H9 (cell line): Measurements from ENCODE around the gene SLC39A7. TPM values are rescaled to one million over a fixed set of nuclear protein-coding genes. Genes with fewer than 3 reads are reported as not detected.

Experiments
- DNase-seq: peaks from one replicate; pipeline ENCODE4 v3.0.0-alpha.2; 2017
- H2AFZ ChIP-seq: one replicate; pipeline ENCODE4 v1.6.1; 2013; ENCODE audit warnings: mild to moderate bottlenecking, low read length, control low read depth, moderate library complexity
- H2AK5ac ChIP-seq: 2 replicates; pipeline ENCODE4 v1.6.1; 2013; ENCODE audit warnings: low read length, control low read depth, mixed read lengths; ENCODE audit not compliant: insufficient read length
- H2BK120ac ChIP-seq: one replicate; pipeline ENCODE4 v1.6.1; 2013; ENCODE audit warnings: low read depth, mild to moderate bottlenecking, low read length, control low read depth, inconsistent platforms; ENCODE audit not compliant: poor library complexity, severe bottlenecking
- H2BK12ac ChIP-seq: 2 replicates; pipeline ENCODE4 v1.6.1; 2013; ENCODE audit warnings: low read length, control low read depth, mixed read lengths, low read depth; ENCODE audit not compliant: insufficient read length
- H2BK15ac ChIP-seq: 2 replicates; pipeline ENCODE4 v1.6.1; 2013; ENCODE audit warnings: low read depth, low read length, control low read depth
- H2BK20ac ChIP-seq: one replicate; pipeline ENCODE4 v1.6.1; 2013; ENCODE audit warnings: low read depth, mild to moderate bottlenecking, low read length, control low read depth, inconsistent platforms; ENCODE audit not compliant: poor library complexity, severe bottlenecking
- H2BK5ac ChIP-seq: 2 replicates; pipeline ENCODE4 v1.6.1; 2013; ENCODE audit warnings: low read length, control low read depth, mixed read lengths; ENCODE audit not compliant: insufficient read length
- H3K14ac ChIP-seq: 2 replicates; pipeline ENCODE4 v1.6.1; 2013; ENCODE audit warnings: low read length, control low read depth; ENCODE audit not compliant: insufficient read depth
- H3K18ac ChIP-seq: 2 replicates; pipeline ENCODE4 v1.6.1; 2013; ENCODE audit warnings: low read depth, mild to moderate bottlenecking, mixed read lengths, low read length, control low read depth; ENCODE audit not compliant: insufficient read length
- H3K23ac ChIP-seq: 2 replicates; pipeline ENCODE4 v1.6.1; 2013; ENCODE audit warnings: low read length, control low read depth, mixed read lengths, low read depth; ENCODE audit not compliant: insufficient read length
- H3K23me2 ChIP-seq: 2 replicates; pipeline ENCODE4 v1.6.1; 2013; ENCODE audit warnings: low read depth, mild to moderate bottlenecking, mixed read lengths, low read length, control low read depth; ENCODE audit not compliant: insufficient read length, poor library complexity, severe bottlenecking
- H3K27ac ChIP-seq: 2 replicates; pipeline ENCODE4 v1.5.1; 2013; ENCODE audit warnings: low read length, control low read depth, mixed read lengths, low read depth; ENCODE audit not compliant: insufficient read length
- H3K27me3 ChIP-seq: 2 replicates; pipeline ENCODE4 v1.6.1; 2013; ENCODE audit warnings: low read length, control low read depth, inconsistent platforms; ENCODE audit not compliant: insufficient read depth
- H3K4ac ChIP-seq: 2 replicates; pipeline ENCODE4 v1.6.1; 2013; ENCODE audit warnings: low read depth, mild to moderate bottlenecking, control low read depth, inconsistent platforms, low read length, moderate library complexity
- H3K4me1 ChIP-seq: 2 replicates; pipeline ENCODE4 v1.6.1; 2013; ENCODE audit warnings: low read length, control low read depth, inconsistent platforms; ENCODE audit not compliant: insufficient read depth
- H3K4me2 ChIP-seq: 2 replicates; pipeline ENCODE4 v1.6.1; 2013; ENCODE audit warnings: low read length, control low read depth, mixed read lengths; ENCODE audit not compliant: insufficient read length, insufficient read depth
- H3K56ac ChIP-seq: 2 replicates; pipeline ENCODE4 v1.6.1; 2013; ENCODE audit warnings: low read depth, mild to moderate bottlenecking, mixed read lengths, low read length, control low read depth; ENCODE audit not compliant: insufficient read length
- H3K79me1 ChIP-seq: 2 replicates; pipeline ENCODE4 v1.6.1; 2013; ENCODE audit warnings: low read depth, mild to moderate bottlenecking, moderate library complexity, low read length, control low read depth, inconsistent platforms; ENCODE audit not compliant: insufficient read depth, poor library complexity, severe bottlenecking
- H3K79me2 ChIP-seq: 2 replicates; pipeline ENCODE4 v1.6.1; 2013; ENCODE audit warnings: low read length, control low read depth, inconsistent platforms; ENCODE audit not compliant: insufficient read depth
- H3K9ac ChIP-seq: 2 replicates; pipeline ENCODE4 v1.6.1; 2013; ENCODE audit warnings: low read length, control low read depth, mixed read lengths; ENCODE audit not compliant: insufficient read length; ENCODE audit errors: extremely low read depth
- H3K9me3 ChIP-seq: one replicate; pipeline ENCODE4 v1.6.1; 2013; ENCODE audit warnings: low read depth, low read length, inconsistent platforms; ENCODE audit not compliant: control insufficient read depth
- H3T11ph ChIP-seq: one replicate; pipeline ENCODE4 v1.6.1; 2013; ENCODE audit warnings: mild to moderate bottlenecking, low read length, control low read depth, inconsistent platforms
- H4K20me1 ChIP-seq: one replicate; pipeline ENCODE4 v1.6.1; 2013; ENCODE audit not compliant: control insufficient read depth, insufficient read length, insufficient read depth
- H4K5ac ChIP-seq: 2 replicates; pipeline ENCODE4 v1.6.1; 2013; ENCODE audit warnings: low read depth, mild to moderate bottlenecking, mixed read lengths, low read length, control low read depth; ENCODE audit not compliant: insufficient read length
- H4K8ac ChIP-seq: replicated peaks from 2 replicates; pipeline ENCODE4 v1.6.1; 2013; ENCODE audit warnings: low read length, control low read depth, mixed read lengths, low read depth; ENCODE audit not compliant: insufficient read length
- H4K91ac ChIP-seq: 2 replicates; pipeline ENCODE4 v1.6.1; 2013; ENCODE audit warnings: low read depth, mild to moderate bottlenecking, moderate library complexity, mixed read lengths, low read length, control low read depth; ENCODE audit not compliant: insufficient read length
- H3K27ac Mint-ChIP-seq, 3 experiments: 2 replicates in 2 of 3; 3 replicates in 1 of 3; pipeline ENCODE4 v1.8.0; 2020 to 2021; ENCODE audit warnings: mixed read lengths in 3 of 3, mild to moderate bottlenecking in 1 of 3, moderate library complexity in 1 of 3
- H3K27me3 Mint-ChIP-seq: 2 replicates; pipeline ENCODE4 v1.8.0; 2021; ENCODE audit warnings: low read depth, mild to moderate bottlenecking, moderate library complexity, mixed read lengths
- H3K36me3 Mint-ChIP-seq, 3 experiments: 2 replicates in 2 of 3; 3 replicates in 1 of 3; pipeline ENCODE4 v1.8.0; 2020 to 2021; ENCODE audit warnings: low read depth in 3 of 3, mixed read lengths in 3 of 3; ENCODE audit not compliant: insufficient read depth in 1 of 3
- H3K4me1 Mint-ChIP-seq, 2 experiments: 2 replicates each; pipeline ENCODE4 v1.8.0; 2020; ENCODE audit warnings: mixed read lengths in 2 of 2
- H3K4me3 Mint-ChIP-seq, 2 experiments: 2 replicates in 1 of 2; 3 replicates in 1 of 2; pipeline ENCODE4 v1.8.0; 2020 to 2021; ENCODE audit warnings: mild to moderate bottlenecking in 2 of 2, mixed read lengths in 2 of 2, moderate library complexity in 1 of 2
- H3K9me3 Mint-ChIP-seq, 2 experiments: 2 replicates in 1 of 2; 3 replicates in 1 of 2; pipeline ENCODE4 v1.8.0; 2020; ENCODE audit warnings: mild to moderate bottlenecking in 2 of 2, mixed read lengths in 2 of 2, moderate library complexity in 1 of 2
- CTCF ChIP-seq: fragments of 200-600 bp; sonication (generic); conservative IDR thresholded peaks from 3 replicates; pipeline ENCODE4 v1.8.0; 2021; ENCODE audit warnings: antibody characterized with exemption, mild to moderate bottlenecking
- WGBS: extraction: QIAGEN DNeasy Blood & Tissue Kit; methylation state at CpG from one replicate; pipeline ENCODE4 v1.1.7; 2013; ENCODE audit warnings: missing lambda C conversion rate, low lambda C conversion rate, mixed read lengths; ENCODE audit not compliant: insufficient read length; ENCODE audit errors: extremely low coverage; 5-methylcytosine and 5-hydroxymethylcytosine counted together
- total RNA-seq: library from RNA; stranded (reverse); gene quantifications from 2 replicates; pipeline ENCODE4 v1.2.1, GENCODE V29; 2021

SLC39A7 gene
- total RNA-seq, 1 experiment from 2014 or later = 107 TPM

DNA sequence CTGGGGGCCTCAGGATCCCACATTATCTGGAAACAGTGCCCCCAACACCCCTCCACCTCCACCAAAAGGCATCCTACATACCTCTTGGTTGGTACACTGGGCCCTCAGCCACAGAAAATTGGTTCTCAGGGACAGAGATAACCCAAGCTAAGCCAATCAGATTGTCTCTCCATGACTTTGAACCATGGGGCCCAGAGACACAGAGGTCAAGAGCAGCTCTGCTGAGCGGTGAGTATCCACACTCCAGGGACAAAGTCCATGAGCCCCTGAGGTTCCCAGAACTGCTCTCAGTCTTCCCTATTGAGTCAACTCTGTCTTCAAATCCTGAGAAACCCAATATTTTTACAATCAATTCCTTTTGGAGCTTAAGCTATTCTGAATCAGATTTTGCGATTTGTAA is 43.7 kb upstream of the SLC39A7 start:
- Histone ChIP-seq H3K9me3 (no peaks in the 10 kb centered on the region), H3K79me1 (no peaks in the 10 kb centered on the region), H2BK5ac (no peak overlapping the region), H4K8ac (no peak overlapping the region), H3K27ac (no peak overlapping the region), H3K14ac (no peak overlapping the region), H3K4ac (no peak overlapping the region), H2BK12ac (no peak overlapping the region), H3K56ac (no peak overlapping the region), H2BK120ac (no peak overlapping the region), H2BK20ac (no peak overlapping the region), H4K20me1 (no peaks in the 10 kb centered on the region), H2AFZ (no peak overlapping the region), H3K18ac (no peak overlapping the region), H4K5ac (no peak overlapping the region), H3K9ac (no peak overlapping the region), H3K27me3 (no peaks in the 10 kb centered on the region), H3K23ac (no peak overlapping the region), H3K23me2 (peaks cover 5% of the 10 kb centered on the region), H2AK5ac (no peak overlapping the region), H3T11ph (no peak overlapping the region), H3K4me1 (no peaks in the 10 kb centered on the region; the same call in 1 of the 2 replicates), H2BK15ac (no peak overlapping the region), H3K4me2 (no peak overlapping the region), H3K79me2 (no peaks in the 10 kb centered on the region), H4K91ac (no peak overlapping the region)
- DNase-seq = peak; percentile 15
- H3K36me3 Mint-ChIP-seq = peaks cover 4 to 6% (median 6%) of the 10 kb centered on the region in 3 experiments; a peak in 6 of 7 replicates
- WGBS = no CpG with 5 or more reads among the region's 2 CpGs
- H3K4me3 Mint-ChIP-seq = no peak overlapping the region
- peaks cover 8 to 10% of the 10 kb centered on the region in 2 experiments for H3K9me3 Mint-ChIP-seq
- peaks cover 26% of the 10 kb centered on the region for H3K27me3 Mint-ChIP-seq
- H3K27ac Mint-ChIP-seq = no peak overlapping the region; a peak in 1 of 7 replicates
- peaks cover 11 to 16% of the 10 kb centered on the region in 2 experiments for H3K4me1 Mint-ChIP-seq
- no peak for TF ChIP-seq CTCF
